Measurements from ENCODE around the gene SNAPC4. TPM values are rescaled to one million over a fixed set of nuclear protein-coding genes. Genes with fewer than 3 reads are reported as not detected.

Gene SNAPC4
- total and polyA plus RNA-seq, 9 of the 15 experiments (the other 6 are each of a cell fraction or from before 2014, with no cell fraction given) = 0.21 to 21.8 (median 8.8) TPM

DNA sequence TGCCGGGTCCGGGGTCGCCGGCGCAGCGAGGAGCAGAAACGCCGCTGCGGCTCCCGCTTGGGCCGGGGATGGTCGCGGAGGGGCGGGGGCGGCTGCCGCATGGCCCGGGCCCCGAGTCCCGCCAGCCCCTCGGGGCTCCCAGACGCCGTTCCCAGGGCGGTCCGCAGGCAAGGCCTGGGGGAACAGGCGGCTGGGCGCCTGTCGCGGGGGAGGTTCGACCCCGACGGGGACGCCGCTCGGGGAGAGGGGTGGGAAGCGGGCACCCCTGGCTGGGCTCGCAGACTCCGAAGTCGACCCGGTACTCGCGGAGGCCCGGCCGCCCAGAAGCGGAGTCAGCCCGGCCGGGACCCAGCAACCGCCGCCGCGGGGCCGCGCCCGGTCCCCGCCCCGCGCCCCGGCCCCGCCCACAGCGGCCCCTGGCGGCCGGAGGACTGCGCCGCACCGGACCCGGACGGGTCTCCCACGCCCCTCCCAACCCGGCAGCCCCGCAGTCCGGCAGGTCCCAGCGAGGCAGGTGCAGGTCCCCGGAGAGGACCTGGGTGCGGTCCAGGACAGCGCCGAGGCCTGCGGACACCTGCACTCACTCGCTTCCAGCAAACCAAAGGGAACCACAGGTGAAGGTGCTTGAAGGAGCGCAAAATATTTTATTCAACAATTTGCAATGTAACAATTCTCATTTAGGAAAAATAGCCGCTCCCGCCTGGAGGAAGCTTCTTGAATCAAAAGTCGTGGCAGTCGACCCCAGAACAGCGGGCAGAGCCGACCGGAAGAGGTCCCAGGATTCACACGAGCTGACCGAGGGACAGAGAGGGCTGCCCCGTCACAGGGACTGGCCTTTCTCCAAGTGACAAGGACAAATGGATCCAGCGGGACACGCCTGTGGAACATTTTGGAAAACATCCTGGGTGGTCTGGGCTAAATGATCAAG lies 39.8 kb upstream of the SNAPC4 start, which contains the start of gene INPP5E (continued):
- TF ChIP-seq, protein P1, sequence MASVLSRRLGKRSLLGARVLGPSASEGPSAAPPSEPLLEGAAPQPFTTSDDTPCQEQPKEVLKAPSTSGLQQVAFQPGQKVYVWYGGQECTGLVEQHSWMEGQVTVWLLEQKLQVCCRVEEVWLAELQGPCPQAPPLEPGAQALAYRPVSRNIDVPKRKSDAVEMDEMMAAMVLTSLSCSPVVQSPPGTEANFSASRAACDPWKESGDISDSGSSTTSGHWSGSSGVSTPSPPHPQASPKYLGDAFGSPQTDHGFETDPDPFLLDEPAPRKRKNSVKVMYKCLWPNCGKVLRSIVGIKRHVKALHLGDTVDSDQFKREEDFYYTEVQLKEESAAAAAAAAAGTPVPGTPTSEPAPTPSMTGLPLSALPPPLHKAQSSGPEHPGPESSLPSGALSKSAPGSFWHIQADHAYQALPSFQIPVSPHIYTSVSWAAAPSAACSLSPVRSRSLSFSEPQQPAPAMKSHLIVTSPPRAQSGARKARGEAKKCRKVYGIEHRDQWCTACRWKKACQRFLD (CRISPR knock-in tag; IDR thresholded peaks at IDR 0.05) = 0 out of 2 replicates have a peak, but pooled peaks have one; percentile 43
- TF ChIP-seq ELF1 (tag; IDR thresholded peaks at IDR 0.05) = no peak
- TF ChIP-seq NCOA2 (IDR thresholded peaks at IDR 0.05; ENCODE audit: partially characterized antibody in 2 of 2) = no peak
- TF ChIP-seq ZFP30 (CRISPR knock-in tag; IDR thresholded peaks at IDR 0.05; ENCODE audit: borderline replicate concordance) = no peak
- TF ChIP-seq RFX1 (IDR thresholded peaks at IDR 0.05) = no peak
- TF ChIP-seq EP300 (IDR thresholded peaks at IDR 0.05; ENCODE audit: low read length) = no peak
- TF ChIP-seq SRSF1 (IDR thresholded peaks at IDR 0.05; ENCODE audit: low read depth, low read length) = no peak
- TF ChIP-seq RBFOX2 (IDR thresholded peaks at IDR 0.05; ENCODE audit: low read depth, low read length) = peak; percentile 62; the same call in 1 of the 2 replicates
- no peak for TF ChIP-seq MTA2 (IDR thresholded peaks at IDR 0.05; ENCODE audit: low read depth)
- TF ChIP-seq, protein P2, sequence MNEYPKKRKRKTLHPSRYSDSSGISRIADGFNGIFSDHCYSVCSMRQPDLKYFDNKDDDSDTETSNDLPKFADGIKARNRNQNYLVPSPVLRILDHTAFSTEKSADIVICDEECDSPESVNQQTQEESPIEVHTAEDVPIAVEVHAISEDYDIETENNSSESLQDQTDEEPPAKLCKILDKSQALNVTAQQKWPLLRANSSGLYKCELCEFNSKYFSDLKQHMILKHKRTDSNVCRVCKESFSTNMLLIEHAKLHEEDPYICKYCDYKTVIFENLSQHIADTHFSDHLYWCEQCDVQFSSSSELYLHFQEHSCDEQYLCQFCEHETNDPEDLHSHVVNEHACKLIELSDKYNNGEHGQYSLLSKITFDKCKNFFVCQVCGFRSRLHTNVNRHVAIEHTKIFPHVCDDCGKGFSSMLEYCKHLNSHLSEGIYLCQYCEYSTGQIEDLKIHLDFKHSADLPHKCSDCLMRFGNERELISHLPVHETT (CRISPR knock-in tag; conservative IDR thresholded peaks at IDR 0.05 in 1 of 2, IDR thresholded peaks at IDR 0.05 in 1 of 2) = 0 out of 4 replicates have a peak, but pooled peaks of 1 of the 2 experiments have one; percentile 40
- no peak for TF ChIP-seq RAD51 (IDR thresholded peaks at IDR 0.05; ENCODE audit: borderline replicate concordance, low read depth)
- TF ChIP-seq, protein P3, sequence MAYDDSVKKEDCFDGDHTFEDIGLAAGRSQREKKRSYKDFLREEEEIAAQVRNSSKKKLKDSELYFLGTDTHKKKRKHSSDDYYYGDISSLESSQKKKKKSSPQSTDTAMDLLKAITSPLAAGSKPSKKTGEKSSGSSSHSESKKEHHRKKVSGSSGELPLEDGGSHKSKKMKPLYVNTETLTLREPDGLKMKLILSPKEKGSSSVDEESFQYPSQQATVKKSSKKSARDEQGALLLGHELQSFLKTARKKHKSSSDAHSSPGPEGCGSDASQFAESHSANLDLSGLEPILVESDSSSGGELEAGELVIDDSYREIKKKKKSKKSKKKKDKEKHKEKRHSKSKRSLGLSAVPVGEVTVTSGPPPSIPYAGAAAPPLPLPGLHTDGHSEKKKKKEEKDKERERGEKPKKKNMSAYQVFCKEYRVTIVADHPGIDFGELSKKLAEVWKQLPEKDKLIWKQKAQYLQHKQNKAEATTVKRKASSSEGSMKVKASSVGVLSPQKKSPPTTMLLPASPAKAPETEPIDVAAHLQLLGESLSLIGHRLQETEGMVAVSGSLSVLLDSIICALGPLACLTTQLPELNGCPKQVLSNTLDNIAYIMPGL (CRISPR knock-in tag; IDR thresholded peaks at IDR 0.05) = no peak; the same call in 1 of the 2 replicates
- no peak for TF ChIP-seq DDX20 (tag; IDR thresholded peaks at IDR 0.05; ENCODE audit: low read depth)
- TF ChIP-seq ZNF121 (CRISPR knock-in tag; conservative IDR thresholded peaks at IDR 0.05) = no peak
- TF ChIP-seq, protein P4, sequence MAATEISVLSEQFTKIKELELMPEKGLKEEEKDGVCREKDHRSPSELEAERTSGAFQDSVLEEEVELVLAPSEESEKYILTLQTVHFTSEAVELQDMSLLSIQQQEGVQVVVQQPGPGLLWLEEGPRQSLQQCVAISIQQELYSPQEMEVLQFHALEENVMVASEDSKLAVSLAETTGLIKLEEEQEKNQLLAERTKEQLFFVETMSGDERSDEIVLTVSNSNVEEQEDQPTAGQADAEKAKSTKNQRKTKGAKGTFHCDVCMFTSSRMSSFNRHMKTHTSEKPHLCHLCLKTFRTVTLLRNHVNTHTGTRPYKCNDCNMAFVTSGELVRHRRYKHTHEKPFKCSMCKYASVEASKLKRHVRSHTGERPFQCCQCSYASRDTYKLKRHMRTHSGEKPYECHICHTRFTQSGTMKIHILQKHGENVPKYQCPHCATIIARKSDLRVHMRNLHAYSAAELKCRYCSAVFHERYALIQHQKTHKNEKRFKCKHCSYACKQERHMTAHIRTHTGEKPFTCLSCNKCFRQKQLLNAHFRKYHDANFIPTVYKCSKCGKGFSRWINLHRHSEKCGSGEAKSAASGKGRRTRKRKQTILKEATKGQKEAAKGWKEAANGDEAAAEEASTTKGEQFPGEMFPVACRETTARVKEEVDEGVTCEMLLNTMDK (IDR thresholded peaks at IDR 0.05; ENCODE audit: borderline replicate concordance, insufficient read depth, low read depth, low read length, poor library complexity, severe bottlenecking) = peak; percentile 91
- TF ChIP-seq ZNF311 (CRISPR knock-in tag; IDR thresholded peaks at IDR 0.05) = no peak
- peak; percentile 70 for TF ChIP-seq U2AF1 (optimal IDR thresholded peaks at IDR 0.05; ENCODE audit: low read depth, low read length)
